ENCODE results near the gene ANTXR1. TPM values are rescaled to one million over a fixed set of nuclear protein-coding genes. Genes with fewer than 3 reads are reported as not detected.

The ANTXR1 gene
- polyA plus RNA-seq, 1 of the 3 experiments (the other 2 are of a cell fraction): 114 TPM

DNA sequence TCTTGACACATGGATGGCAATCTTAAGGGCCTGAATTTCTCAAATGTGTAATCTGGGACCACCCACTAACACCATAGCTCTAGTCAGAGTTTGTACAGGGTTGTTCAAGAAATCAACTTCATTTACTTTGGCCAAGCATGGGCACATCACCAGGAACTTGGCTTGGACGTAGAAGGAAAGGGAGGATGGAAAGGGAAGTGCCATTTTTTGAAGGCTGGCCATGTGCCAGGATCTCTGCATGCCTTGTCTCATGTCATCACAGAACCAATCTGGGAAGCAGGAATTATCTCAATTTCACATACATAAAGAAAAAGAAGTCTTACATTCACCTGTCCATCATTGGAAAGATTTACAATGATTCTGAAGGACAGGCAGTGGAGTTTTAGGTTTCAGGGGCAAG is 128.1 kb downstream of the ANTXR1 start:
- ChIA-PET CTCF (no interaction called here), POLR2A (no interaction called here)
- Histone ChIP-seq H3K79me2 (ENCODE audit: insufficient read depth) (peaks cover 18% of the 10 kb centered on the region; the same call in 1 of the 2 replicates), H3K36me3 (replicated peaks in 1 of 2; ENCODE audit: control insufficient read depth in 1 of 2, insufficient read depth in 2 of 2, low read length in 1 of 2) (peaks cover 31 to 40% of the 10 kb centered on the region in 2 experiments), H3K4me1 (ENCODE audit: control insufficient read depth in 1 of 2, insufficient read depth in 2 of 2, low read depth in 1 of 2, low read length in 1 of 2) (peaks cover 5 to 30% of the 10 kb centered on the region in 2 experiments), H2AFZ (ENCODE audit: low read depth) (no peak overlapping the region), H3K27me3 (ENCODE audit: insufficient read depth) (no peaks in the 10 kb centered on the region), H3K27ac (ENCODE audit: low read depth in 2 of 2, low read length in 1 of 2) (no peak overlapping the region), H3K9me2 (no peaks in the 10 kb centered on the region), H3K4me2 (no peak overlapping the region), H3K9ac (no peak overlapping the region), H3K9me3 (no peaks in the 10 kb centered on the region), H3K4me3 (ENCODE audit: low read depth in 2 of 2, low read length in 1 of 2) (no peak overlapping the region), H4K20me1 (ENCODE audit: insufficient read depth) (no peaks in the 10 kb centered on the region), H3F3A (replicated peaks; ENCODE audit: insufficient read depth) (peaks cover 62% of the 10 kb centered on the region)
- DNase-seq: no peak
- 100% methylated on average over 1 of the region's 1 CpG for WGBS (ENCODE audit: low lambda C conversion rate)
- TF ChIP-seq TCF12 (IDR thresholded peaks at IDR 0.05): no peak
- TF ChIP-seq FOXM1 (IDR thresholded peaks at IDR 0.05; ENCODE audit: low read depth): no peak
- no peak for TF ChIP-seq NFIC (IDR thresholded peaks at IDR 0.05; ENCODE audit: borderline replicate concordance)
- TF ChIP-seq, protein P1, sequence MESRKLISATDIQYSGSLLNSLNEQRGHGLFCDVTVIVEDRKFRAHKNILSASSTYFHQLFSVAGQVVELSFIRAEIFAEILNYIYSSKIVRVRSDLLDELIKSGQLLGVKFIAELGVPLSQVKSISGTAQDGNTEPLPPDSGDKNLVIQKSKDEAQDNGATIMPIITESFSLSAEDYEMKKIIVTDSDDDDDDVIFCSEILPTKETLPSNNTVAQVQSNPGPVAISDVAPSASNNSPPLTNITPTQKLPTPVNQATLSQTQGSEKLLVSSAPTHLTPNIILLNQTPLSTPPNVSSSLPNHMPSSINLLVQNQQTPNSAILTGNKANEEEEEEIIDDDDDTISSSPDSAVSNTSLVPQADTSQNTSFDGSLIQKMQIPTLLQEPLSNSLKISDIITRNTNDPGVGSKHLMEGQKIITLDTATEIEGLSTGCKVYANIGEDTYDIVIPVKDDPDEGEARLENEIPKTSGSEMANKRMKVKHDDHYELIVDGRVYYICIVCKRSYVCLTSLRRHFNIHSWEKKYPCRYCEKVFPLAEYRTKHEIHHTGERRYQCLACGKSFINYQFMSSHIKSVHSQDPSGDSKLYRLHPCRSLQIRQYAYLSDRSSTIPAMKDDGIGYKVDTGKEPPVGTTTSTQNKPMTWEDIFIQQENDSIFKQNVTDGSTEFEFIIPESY (IDR thresholded peaks at IDR 0.05; ENCODE audit: borderline replicate concordance, low read depth): no peak
- no peak for TF ChIP-seq GABPA (IDR thresholded peaks at IDR 0.05; ENCODE audit: low read depth)
- no peak for TF ChIP-seq CHD2 (IDR thresholded peaks at IDR 0.05; ENCODE audit: low read length, partially characterized antibody)
- TF ChIP-seq, protein P2, sequence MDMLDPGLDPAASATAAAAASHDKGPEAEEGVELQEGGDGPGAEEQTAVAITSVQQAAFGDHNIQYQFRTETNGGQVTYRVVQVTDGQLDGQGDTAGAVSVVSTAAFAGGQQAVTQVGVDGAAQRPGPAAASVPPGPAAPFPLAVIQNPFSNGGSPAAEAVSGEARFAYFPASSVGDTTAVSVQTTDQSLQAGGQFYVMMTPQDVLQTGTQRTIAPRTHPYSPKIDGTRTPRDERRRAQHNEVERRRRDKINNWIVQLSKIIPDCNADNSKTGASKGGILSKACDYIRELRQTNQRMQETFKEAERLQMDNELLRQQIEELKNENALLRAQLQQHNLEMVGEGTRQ (IDR thresholded peaks at IDR 0.05; ENCODE audit: borderline replicate concordance, low read depth, low read length): no peak
- no peak for TF ChIP-seq RCOR1 (IDR thresholded peaks at IDR 0.05; ENCODE audit: low read length)
- no peak for TF ChIP-seq JUND (IDR thresholded peaks at IDR 0.05)
- no peak for TF ChIP-seq RFX5 (IDR thresholded peaks at IDR 0.05; ENCODE audit: low read length)
- no peak for TF ChIP-seq NRF1 (IDR thresholded peaks at IDR 0.05; ENCODE audit: low read depth, low read length)
- TF ChIP-seq RAD21 (IDR thresholded peaks at IDR 0.05; ENCODE audit: low read length): no peak

DNA sequence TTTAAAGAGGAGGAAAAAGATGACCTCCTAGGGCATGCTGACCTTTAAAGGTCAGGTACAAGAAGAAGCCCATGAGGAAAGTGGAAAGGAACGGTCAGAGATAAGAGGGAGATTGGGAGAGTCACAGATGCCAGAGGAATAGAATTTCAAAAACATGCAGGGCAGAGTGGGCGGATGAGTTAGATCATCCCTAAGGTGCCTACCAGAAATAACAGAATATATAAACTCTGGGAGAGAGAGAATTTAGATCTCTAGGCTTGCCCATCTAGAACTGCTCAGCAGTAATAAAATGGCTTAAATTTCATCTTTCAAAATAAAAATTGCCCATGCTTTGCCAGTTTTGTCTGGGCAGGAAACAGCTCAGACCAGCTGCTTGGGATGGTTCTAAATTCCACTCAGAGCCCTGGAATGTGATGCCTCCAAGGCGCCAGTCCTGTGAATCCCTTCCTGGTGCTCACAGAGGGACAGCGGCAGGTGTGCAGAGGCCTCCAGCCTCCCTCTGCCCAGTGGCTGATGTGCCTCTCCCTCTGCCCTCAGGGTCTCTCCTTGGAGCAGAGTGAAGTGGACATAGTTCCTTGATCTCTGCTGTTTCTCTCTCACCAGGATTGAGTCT is 130.9 kb downstream of the ANTXR1 start:
- ChIA-PET POLR2A (no interaction called here), CTCF (no interaction called here)
- Histone ChIP-seq H3K4me1 (ENCODE audit: control insufficient read depth in 1 of 2, insufficient read depth in 2 of 2, low read depth in 1 of 2, low read length in 1 of 2) (peaks cover 5 to 22% of the 10 kb centered on the region in 2 experiments), H3K4me2 (no peak overlapping the region), H3F3A (replicated peaks; ENCODE audit: insufficient read depth) (peaks cover 36% of the 10 kb centered on the region), H3K9ac (no peak overlapping the region), H2AFZ (ENCODE audit: low read depth) (no peak overlapping the region), H3K9me3 (no peaks in the 10 kb centered on the region), H3K4me3 (ENCODE audit: low read depth in 2 of 2, low read length in 1 of 2) (no peak overlapping the region), H3K9me2 (no peaks in the 10 kb centered on the region), H3K27ac (ENCODE audit: low read depth in 2 of 2, low read length in 1 of 2) (peak overlapping the region; percentile 51 to 76), H4K20me1 (ENCODE audit: insufficient read depth) (no peaks in the 10 kb centered on the region), H3K79me2 (ENCODE audit: insufficient read depth) (peaks cover 18% of the 10 kb centered on the region; the same call in 1 of the 2 replicates), H3K36me3 (replicated peaks in 1 of 2; ENCODE audit: control insufficient read depth in 1 of 2, insufficient read depth in 2 of 2, low read length in 1 of 2) (peaks cover 30 to 43% of the 10 kb centered on the region in 2 experiments), H3K27me3 (ENCODE audit: insufficient read depth) (no peaks in the 10 kb centered on the region)
- 62% methylated on average over 3 of the region's 4 CpGs for WGBS (ENCODE audit: low lambda C conversion rate)
- DNase-seq: no peak
- TF ChIP-seq RFX5 (IDR thresholded peaks at IDR 0.05; ENCODE audit: low read length) (no peak), TCF12 (IDR thresholded peaks at IDR 0.05) (peak; percentile 68), SMC3 (IDR thresholded peaks at IDR 0.05; ENCODE audit: low read depth, low read length) (no peak), NFIC (IDR thresholded peaks at IDR 0.05; ENCODE audit: borderline replicate concordance) (peak; percentile 39; the same call in 1 of the 2 replicates), RAD21 (IDR thresholded peaks at IDR 0.05; ENCODE audit: low read length) (no peak), TEAD4 (IDR thresholded peaks at IDR 0.05; ENCODE audit: borderline replicate concordance, insufficient read depth) (peak; percentile 63), EP300 (IDR thresholded peaks at IDR 0.05; ENCODE audit: borderline replicate concordance in 1 of 2, low read depth in 1 of 2, low read length in 1 of 2) (peak in 1 of 2 experiments; percentile 51; a peak in 1 of 4 replicates), FOSL2 (IDR thresholded peaks at IDR 0.05; ENCODE audit: borderline replicate concordance, low read depth) (peak; percentile 45; the same call in 1 of the 2 replicates), RCOR1 (IDR thresholded peaks at IDR 0.05; ENCODE audit: low read length) (no peak), FOXJ3 (CRISPR knock-in tag; IDR thresholded peaks at IDR 0.05) (no peak), MEF2A (IDR thresholded peaks at IDR 0.05; ENCODE audit: borderline replicate concordance, low read depth) (no peak), FOXM1 (IDR thresholded peaks at IDR 0.05; ENCODE audit: low read depth) (no peak), TAF1 (IDR thresholded peaks at IDR 0.05; ENCODE audit: borderline replicate concordance, low read depth, low read length) (no peak), GABPA (IDR thresholded peaks at IDR 0.05; ENCODE audit: low read depth) (no peak)
- TF ChIP-seq, protein P3, sequence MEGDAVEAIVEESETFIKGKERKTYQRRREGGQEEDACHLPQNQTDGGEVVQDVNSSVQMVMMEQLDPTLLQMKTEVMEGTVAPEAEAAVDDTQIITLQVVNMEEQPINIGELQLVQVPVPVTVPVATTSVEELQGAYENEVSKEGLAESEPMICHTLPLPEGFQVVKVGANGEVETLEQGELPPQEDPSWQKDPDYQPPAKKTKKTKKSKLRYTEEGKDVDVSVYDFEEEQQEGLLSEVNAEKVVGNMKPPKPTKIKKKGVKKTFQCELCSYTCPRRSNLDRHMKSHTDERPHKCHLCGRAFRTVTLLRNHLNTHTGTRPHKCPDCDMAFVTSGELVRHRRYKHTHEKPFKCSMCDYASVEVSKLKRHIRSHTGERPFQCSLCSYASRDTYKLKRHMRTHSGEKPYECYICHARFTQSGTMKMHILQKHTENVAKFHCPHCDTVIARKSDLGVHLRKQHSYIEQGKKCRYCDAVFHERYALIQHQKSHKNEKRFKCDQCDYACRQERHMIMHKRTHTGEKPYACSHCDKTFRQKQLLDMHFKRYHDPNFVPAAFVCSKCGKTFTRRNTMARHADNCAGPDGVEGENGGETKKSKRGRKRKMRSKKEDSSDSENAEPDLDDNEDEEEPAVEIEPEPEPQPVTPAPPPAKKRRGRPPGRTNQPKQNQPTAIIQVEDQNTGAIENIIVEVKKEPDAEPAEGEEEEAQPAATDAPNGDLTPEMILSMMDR (IDR thresholded peaks at IDR 0.05): no peak
- TF ChIP-seq, protein P4, sequence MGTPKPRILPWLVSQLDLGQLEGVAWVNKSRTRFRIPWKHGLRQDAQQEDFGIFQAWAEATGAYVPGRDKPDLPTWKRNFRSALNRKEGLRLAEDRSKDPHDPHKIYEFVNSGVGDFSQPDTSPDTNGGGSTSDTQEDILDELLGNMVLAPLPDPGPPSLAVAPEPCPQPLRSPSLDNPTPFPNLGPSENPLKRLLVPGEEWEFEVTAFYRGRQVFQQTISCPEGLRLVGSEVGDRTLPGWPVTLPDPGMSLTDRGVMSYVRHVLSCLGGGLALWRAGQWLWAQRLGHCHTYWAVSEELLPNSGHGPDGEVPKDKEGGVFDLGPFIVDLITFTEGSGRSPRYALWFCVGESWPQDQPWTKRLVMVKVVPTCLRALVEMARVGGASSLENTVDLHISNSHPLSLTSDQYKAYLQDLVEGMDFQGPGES (IDR thresholded peaks at IDR 0.05; ENCODE audit: low read depth, low read length): no peak

All from SK-N-SH (cell line).